ENCODE results near the gene FGGY.

DNA sequence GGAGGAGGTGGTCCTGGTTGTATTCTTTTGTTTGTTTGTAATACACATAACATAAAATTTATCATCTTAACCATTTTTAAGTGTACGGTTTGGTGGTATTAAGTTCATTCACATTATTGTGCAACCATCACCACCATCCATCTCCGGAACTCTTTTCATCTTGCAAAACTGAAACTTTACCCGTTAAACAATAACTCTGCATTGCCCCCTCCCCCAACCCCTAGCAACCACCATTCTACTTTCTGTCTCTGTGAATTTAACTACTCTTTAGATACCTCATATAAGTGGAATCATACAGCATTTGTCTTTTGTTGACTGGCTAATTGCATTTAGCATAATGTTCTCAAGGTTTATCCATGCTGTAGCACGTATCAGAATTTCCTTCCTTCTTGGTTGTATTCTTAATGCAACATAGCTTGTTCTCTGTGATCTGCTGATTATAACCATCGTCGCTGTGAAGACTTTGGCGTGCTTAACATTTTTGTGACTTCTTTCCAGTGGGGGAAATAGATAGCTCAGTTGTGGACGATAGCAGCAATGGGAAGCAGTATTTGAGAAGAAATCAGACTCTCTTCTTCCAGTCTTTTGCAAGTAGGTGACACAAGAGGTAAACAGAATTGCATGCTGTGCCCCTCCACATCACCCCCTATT is 400.4 kb downstream of the FGGY start:
- TF ChIP-seq, protein P1, sequence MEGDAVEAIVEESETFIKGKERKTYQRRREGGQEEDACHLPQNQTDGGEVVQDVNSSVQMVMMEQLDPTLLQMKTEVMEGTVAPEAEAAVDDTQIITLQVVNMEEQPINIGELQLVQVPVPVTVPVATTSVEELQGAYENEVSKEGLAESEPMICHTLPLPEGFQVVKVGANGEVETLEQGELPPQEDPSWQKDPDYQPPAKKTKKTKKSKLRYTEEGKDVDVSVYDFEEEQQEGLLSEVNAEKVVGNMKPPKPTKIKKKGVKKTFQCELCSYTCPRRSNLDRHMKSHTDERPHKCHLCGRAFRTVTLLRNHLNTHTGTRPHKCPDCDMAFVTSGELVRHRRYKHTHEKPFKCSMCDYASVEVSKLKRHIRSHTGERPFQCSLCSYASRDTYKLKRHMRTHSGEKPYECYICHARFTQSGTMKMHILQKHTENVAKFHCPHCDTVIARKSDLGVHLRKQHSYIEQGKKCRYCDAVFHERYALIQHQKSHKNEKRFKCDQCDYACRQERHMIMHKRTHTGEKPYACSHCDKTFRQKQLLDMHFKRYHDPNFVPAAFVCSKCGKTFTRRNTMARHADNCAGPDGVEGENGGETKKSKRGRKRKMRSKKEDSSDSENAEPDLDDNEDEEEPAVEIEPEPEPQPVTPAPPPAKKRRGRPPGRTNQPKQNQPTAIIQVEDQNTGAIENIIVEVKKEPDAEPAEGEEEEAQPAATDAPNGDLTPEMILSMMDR (IDR thresholded peaks at IDR 0.05), result no peak
- TF ChIP-seq EP300 (IDR thresholded peaks at IDR 0.05), result no peak
- no peak for TF ChIP-seq POLR2A (IDR thresholded peaks at IDR 0.05)
- TF ChIP-seq POLR2AphosphoS5 (IDR thresholded peaks at IDR 0.05), result no peak
